ENCODE data around the gene ADGRA1. TPM values are rescaled to one million over a fixed set of nuclear protein-coding genes. Genes with fewer than 3 reads are reported as not detected.
"Not testable (repeated sequence)": the region's sequence is repeated elsewhere in the genome, so short reads cannot be mapped to it uniquely, and the experiment has no call there.

Gene ADGRA1
- total RNA-seq, 1 donor from 2014 or later: not detected

GRCh38 chr10:133133471-133134231 lies 45.9 kb downstream of the ADGRA1 start:
- H3K4me3 ChIP-seq: no peak overlapping the region
- no peaks in the 10 kb centered on the region for H3K27me3 ChIP-seq
- DNase-seq (no peak), ATAC-seq (no peak)
- intact Hi-C loops (cut with DNase I): no loop called here
- TF ChIP-seq CTCF (IDR thresholded peaks at IDR 0.05): no peak
- no peaks in the 10 kb centered on the region for H3K36me3 ChIP-seq
- H3K27ac ChIP-seq: no peak overlapping the region
- H3K9me3 ChIP-seq: no peaks in the 10 kb centered on the region
- no peaks in the 10 kb centered on the region for H3K4me1 ChIP-seq

GRCh38 chr10:133134411-133135115 lies 46.8 kb downstream of the ADGRA1 start:
- Histone ChIP-seq H3K9me3 (no peaks in the 10 kb centered on the region), H3K27ac (no peak overlapping the region), H3K4me1 (no peaks in the 10 kb centered on the region), H3K36me3 (no peaks in the 10 kb centered on the region), H3K4me3 (no peak overlapping the region), H3K27me3 (no peaks in the 10 kb centered on the region)
- ATAC-seq (no peak), DNase-seq (no peak)
- intact Hi-C loops (cut with DNase I): no loop called here
- TF ChIP-seq CTCF (IDR thresholded peaks at IDR 0.05): no peak

DNA sequence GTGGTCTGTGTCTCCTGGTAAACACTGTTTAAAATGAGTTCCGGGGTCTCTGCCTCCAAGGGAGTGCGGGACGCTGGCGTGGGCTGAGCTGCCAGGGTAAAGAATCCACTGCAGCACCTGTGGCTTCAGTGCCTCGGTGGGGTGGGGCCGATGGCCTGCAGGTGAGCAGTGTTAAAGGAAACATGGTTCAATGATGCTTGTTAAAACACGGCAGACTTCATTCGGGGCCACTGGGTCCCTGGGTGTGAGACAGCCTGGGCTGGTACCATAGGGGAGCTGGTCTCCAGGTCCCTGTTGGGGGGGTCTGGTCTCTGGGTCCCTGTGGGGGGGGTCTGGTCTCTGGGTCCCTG lies 47.4 kb downstream of the ADGRA1 start:
- no peak for TF ChIP-seq CTCF (IDR thresholded peaks at IDR 0.05)
- DNase-seq (no peak), ATAC-seq (no peak)
- Histone ChIP-seq H3K27me3 (no peaks in the 10 kb centered on the region), H3K4me3 (no peak overlapping the region), H3K4me1 (no peaks in the 10 kb centered on the region), H3K36me3 (no peaks in the 10 kb centered on the region), H3K9me3 (no peaks in the 10 kb centered on the region), H3K27ac (no peak overlapping the region)
- intact Hi-C loops (cut with DNase I): no loop called here

GRCh38 chr10:133137486-133138145 lies 49.9 kb downstream of the ADGRA1 start:
- H3K27ac ChIP-seq; intact Hi-C loops (cut with DNase I); H3K4me1 ChIP-seq; H3K9me3 ChIP-seq; ATAC-seq; H3K36me3 ChIP-seq; H3K4me3 ChIP-seq: not testable (repeated sequence)
- DNase-seq: peak; percentile 45
- H3K27me3 ChIP-seq: peaks cover 23% of the 10 kb centered on the region

GRCh38 chr10:133139551-133140065 lies 51.9 kb downstream of the ADGRA1 start:
- H3K9me3 ChIP-seq: no peaks in the 10 kb centered on the region
- peaks cover 7% of the 10 kb centered on the region for H3K4me1 ChIP-seq
- no peak overlapping the region for H3K4me3 ChIP-seq
- TF ChIP-seq CTCF (IDR thresholded peaks at IDR 0.05): no peak
- H3K27me3 ChIP-seq: peaks cover 33% of the 10 kb centered on the region
- intact Hi-C loops (cut with DNase I): no loop called here
- DNase-seq (no peak), ATAC-seq (no peak)
- H3K27ac ChIP-seq: no peak overlapping the region
- H3K36me3 ChIP-seq: no peaks in the 10 kb centered on the region

Data from upper lobe of right lung (tissue), 1 donor.